MM.1S (cell line): ENCODE data around the gene GZF1.

Source experiments
- DNase-seq: peaks from one replicate; pipeline ENCODE4 v3.0.0-alpha.2; 2015
- H2AFZ ChIP-seq: fragments of 300-600 bp; sonication (generic); 2 replicates; pipeline ENCODE4 v1.6.0; 2016; ENCODE audit warnings: antibody characterized with exemption, low read length
- H3F3A ChIP-seq: fragments of 300-600 bp; sonication (generic); 2 replicates; pipeline ENCODE4 v1.6.1; 2016; ENCODE audit warnings: mild to moderate bottlenecking, antibody characterized with exemption, low read length, moderate library complexity, mixed read lengths; ENCODE audit not compliant: insufficient read depth
- H3K27ac ChIP-seq: fragments of 300-600 bp; sonication (generic); 2 replicates; pipeline ENCODE4 v1.5.1; 2016; ENCODE audit warnings: mild to moderate bottlenecking, low read length
- H3K27me3 ChIP-seq: fragments of 300-600 bp; sonication (generic); replicated peaks from 2 replicates; pipeline ENCODE4 v1.6.0; 2016; ENCODE audit warnings: low read length; ENCODE audit not compliant: insufficient read depth
- H3K36me3 ChIP-seq: fragments of 300-600 bp; sonication (generic); replicated peaks from 2 replicates; pipeline ENCODE4 v1.6.1; 2016; ENCODE audit warnings: mild to moderate bottlenecking, low read length, mixed read lengths; ENCODE audit not compliant: insufficient read depth
- H3K4me1 ChIP-seq: fragments of 300-600 bp; sonication (generic); 2 replicates; pipeline ENCODE4 v1.6.1; 2016; ENCODE audit warnings: low read length, mixed read lengths
- H3K4me2 ChIP-seq: fragments of 300-600 bp; sonication (generic); 2 replicates; pipeline ENCODE4 v1.6.0; 2016; ENCODE audit warnings: low read depth, low read length
- H3K4me3 ChIP-seq: fragments of 300-600 bp; sonication (generic); 2 replicates; pipeline ENCODE4 v1.5.1; 2016; ENCODE audit warnings: low read length, mixed read lengths
- H3K79me2 ChIP-seq: fragments of 300-600 bp; sonication (generic); 2 replicates; pipeline ENCODE4 v1.6.1; 2016; ENCODE audit warnings: mixed run types, low read length, mixed read lengths
- H3K9ac ChIP-seq: fragments of 300-600 bp; sonication (generic); 2 replicates; pipeline ENCODE4 v1.6.1; 2016; ENCODE audit warnings: low read length, mixed read lengths
- H3K9me2 ChIP-seq: fragments of 300-600 bp; sonication (generic); replicated peaks from 2 replicates; pipeline ENCODE4 v1.6.1; 2016; ENCODE audit warnings: mild to moderate bottlenecking, low read length, mixed read lengths; ENCODE audit not compliant: insufficient read depth
- H3K9me3 ChIP-seq: fragments of 300-600 bp; sonication (generic); replicated peaks from 2 replicates; pipeline ENCODE4 v1.6.1; 2016; ENCODE audit warnings: mild to moderate bottlenecking, low read length, mixed read lengths; ENCODE audit not compliant: insufficient read depth
- H4K20me1 ChIP-seq: fragments of 300-600 bp; sonication (generic); 2 replicates; pipeline ENCODE4 v1.6.1; 2016; ENCODE audit warnings: mild to moderate bottlenecking, low read length, moderate library complexity, mixed read lengths; ENCODE audit not compliant: insufficient read depth
- CTCF ChIP-seq: fragments of 300-600 bp; sonication (generic); IDR thresholded peaks from 2 replicates; pipeline ENCODE4 v1.5.1; 2016; ENCODE audit warnings: antibody characterized with exemption, low read length, mixed read lengths
- EZH2 ChIP-seq: fragments of 300-600 bp; sonication (generic); optimal IDR thresholded peaks from 2 replicates; pipeline ENCODE3; 2017; ENCODE audit warnings: low read depth, mild to moderate bottlenecking, antibody characterized with exemption, low read length, mixed read lengths
- EZH2phosphoT487 ChIP-seq: fragments of 300-600 bp; sonication (generic); IDR thresholded peaks from 2 replicates; pipeline ENCODE4 v1.6.1; 2018; ENCODE audit warnings: antibody characterized with exemption, low read length

The GZF1 gene

GRCh38 chr20:23320317-23320716 is 41.7 kb upstream of the GZF1 start:
- DNase-seq: no peak

GRCh38 chr20:23325107-23325506 is 36.9 kb upstream of the GZF1 start:
- no peak overlapping the region for H3K9ac ChIP-seq
- H3F3A ChIP-seq: no peaks in the 10 kb centered on the region
- H4K20me1 ChIP-seq: no peaks in the 10 kb centered on the region
- no peaks in the 10 kb centered on the region for H3K27me3 ChIP-seq
- no peaks in the 10 kb centered on the region for H3K36me3 ChIP-seq
- H3K4me2 ChIP-seq: no peak overlapping the region
- no peak for DNase-seq
- H3K9me2 ChIP-seq: no peaks in the 10 kb centered on the region
- no peak overlapping the region for H3K4me3 ChIP-seq
- no peaks in the 10 kb centered on the region for H3K9me3 ChIP-seq
- TF ChIP-seq EZH2: no peak
- no peak for TF ChIP-seq EZH2phosphoT487
- TF ChIP-seq CTCF: no peak
- no peak overlapping the region for H3K27ac ChIP-seq
- no peak overlapping the region for H2AFZ ChIP-seq
- H3K4me1 ChIP-seq: no peaks in the 10 kb centered on the region
- H3K79me2 ChIP-seq: no peaks in the 10 kb centered on the region

More at GRCh38 chr20:23320317-23320716, 41.7 kb upstream of the GZF1 start:
- Histone ChIP-seq H3K4me2 (no peak overlapping the region), H3K27ac (no peak overlapping the region), H4K20me1 (no peaks in the 10 kb centered on the region), H3F3A (no peaks in the 10 kb centered on the region), H3K27me3 (no peaks in the 10 kb centered on the region), H3K9me3 (no peaks in the 10 kb centered on the region), H3K9me2 (no peaks in the 10 kb centered on the region), H3K9ac (no peak overlapping the region), H3K36me3 (no peaks in the 10 kb centered on the region), H3K4me3 (no peak overlapping the region), H2AFZ (no peak overlapping the region), H3K79me2 (no peaks in the 10 kb centered on the region), H3K4me1 (no peaks in the 10 kb centered on the region)
- TF ChIP-seq EZH2phosphoT487: no peak

- H3K4me2 ChIP-seq: no peak overlapping the region
- no peaks in the 10 kb centered on the region for H3K27me3 ChIP-seq
- no peak overlapping the region for H3K27ac ChIP-seq
- no peaks in the 10 kb centered on the region for H3K36me3 ChIP-seq
- TF ChIP-seq EZH2 (no peak), CTCF (no peak), EZH2phosphoT487 (no peak)
- H3K9me2 ChIP-seq: no peaks in the 10 kb centered on the region
- H2AFZ ChIP-seq: no peak overlapping the region
- H3K4me3 ChIP-seq: no peak overlapping the region
- no peaks in the 10 kb centered on the region for H3F3A ChIP-seq
- H3K9ac ChIP-seq: no peak overlapping the region
- no peaks in the 10 kb centered on the region for H3K9me3 ChIP-seq
- no peaks in the 10 kb centered on the region for H4K20me1 ChIP-seq
- no peaks in the 10 kb centered on the region for H3K4me1 ChIP-seq
- no peak for DNase-seq
- no peaks in the 10 kb centered on the region for H3K79me2 ChIP-seq
Observed at GRCh38 chr20:23326774-23327173, 35.2 kb upstream of the GZF1 start.

- Histone ChIP-seq H3K4me3 (no peak overlapping the region), H3K4me2 (no peak overlapping the region), H3K27ac (no peak overlapping the region), H3K27me3 (no peaks in the 10 kb centered on the region), H3F3A (no peaks in the 10 kb centered on the region), H3K4me1 (no peaks in the 10 kb centered on the region), H4K20me1 (no peaks in the 10 kb centered on the region), H3K9ac (no peak overlapping the region), H3K79me2 (no peaks in the 10 kb centered on the region), H3K36me3 (no peaks in the 10 kb centered on the region), H3K9me2 (no peaks in the 10 kb centered on the region), H2AFZ (no peak overlapping the region), H3K9me3 (no peaks in the 10 kb centered on the region)
- DNase-seq: no peak
- TF ChIP-seq EZH2phosphoT487 (no peak), EZH2 (no peak), CTCF (no peak)
Observed at GRCh38 chr20:23327617-23328333, 34.2 kb upstream of the GZF1 start.
